IPS DF 6.9 (cell line): ENCODE results near the gene MRPS34.

Source experiments
- DNase-seq: peaks from one replicate; pipeline ENCODE4 v3.0.0-alpha.2; 2013; ENCODE audit warnings: low read depth, low spot score
- H3K27ac ChIP-seq: one replicate; pipeline ENCODE4 v1.5.1; 2013; ENCODE audit warnings: low read length, control low read depth
- H3K27me3 ChIP-seq: 2 replicates; pipeline ENCODE4 v1.6.1; 2013; ENCODE audit warnings: mild to moderate bottlenecking, low read length; ENCODE audit not compliant: control insufficient read depth, insufficient read depth
- H3K36me3 ChIP-seq: 2 replicates; pipeline ENCODE4 v1.6.1; 2013; ENCODE audit warnings: low read length; ENCODE audit not compliant: control insufficient read depth, insufficient read depth
- H3K4me1 ChIP-seq: 2 replicates; pipeline ENCODE4 v1.6.1; 2013; ENCODE audit warnings: low read length; ENCODE audit not compliant: control insufficient read depth, insufficient read depth
- H3K4me3 ChIP-seq: 2 replicates; pipeline ENCODE4 v1.5.1; 2013; ENCODE audit warnings: mild to moderate bottlenecking, low read length
- H3K9me3 ChIP-seq: 2 replicates; pipeline ENCODE4 v1.6.1; 2013; ENCODE audit warnings: low read length, inconsistent platforms; ENCODE audit not compliant: control insufficient read depth, insufficient read depth
- WGBS: extraction: QIAGEN DNeasy Blood & Tissue Kit; methylation state at CpG from one replicate; pipeline ENCODE4 v1.1.7; 2013; ENCODE audit warnings: mixed read lengths, missing lambda C conversion rate; ENCODE audit not compliant: insufficient read length, insufficient coverage; 5-methylcytosine and 5-hydroxymethylcytosine counted together

Gene MRPS34

GRCh38 chr16:1775006-1775845 lies 2.3 kb upstream of the MRPS34 start:
- no peak overlapping the region for H3K27ac ChIP-seq
- no peak for DNase-seq
- peaks cover 2% of the 10 kb centered on the region; the same call in 1 of the 2 replicates for H3K4me1 ChIP-seq
- WGBS, result no CpG with 5 or more reads among the region's 30 CpGs
- peaks cover 27% of the 10 kb centered on the region for H3K36me3 ChIP-seq
- H3K27me3 ChIP-seq, result no peaks in the 10 kb centered on the region
- no peak overlapping the region for H3K4me3 ChIP-seq
- no peaks in the 10 kb centered on the region for H3K9me3 ChIP-seq

- peaks cover 2% of the 10 kb centered on the region for H3K4me1 ChIP-seq
- no peak overlapping the region for H3K27ac ChIP-seq
- WGBS, result no CpG with 5 or more reads among the region's 7 CpGs
- no peak for DNase-seq
- peaks cover 22% of the 10 kb centered on the region for H3K36me3 ChIP-seq
- no peaks in the 10 kb centered on the region for H3K9me3 ChIP-seq
- H3K27me3 ChIP-seq, result no peaks in the 10 kb centered on the region
- no peak overlapping the region for H3K4me3 ChIP-seq
Measured at GRCh38 chr16:1774448-1774780, 1.5 kb upstream of the MRPS34 start.

- Histone ChIP-seq H3K27me3 (no peaks in the 10 kb centered on the region), H3K9me3 (no peaks in the 10 kb centered on the region), H3K4me3 (peak overlapping the region; percentile 71), H3K36me3 (peaks cover 26% of the 10 kb centered on the region), H3K27ac (no peak overlapping the region), H3K4me1 (peaks cover 2% of the 10 kb centered on the region)
- WGBS, result no CpG with 5 or more reads among the region's 45 CpGs
- no peak for DNase-seq
Measured at GRCh38 chr16:1773703-1774447, 941 bp upstream of the MRPS34 start.

GRCh38 chr16:1772362-1772907 lies 499 bp downstream of the MRPS34 start, which contains the start of gene EME2:
Gene EME2, plus strand, starts transcription at chr16:1772810. Its CDS starts 418 bp downstream, at chr16:1773228.
- H3K9me3 ChIP-seq, result no peaks in the 10 kb centered on the region
- H3K27me3 ChIP-seq, result no peaks in the 10 kb centered on the region
- no peak for DNase-seq
- peak within 1 kb of the TSS; percentile 71 for H3K4me3 ChIP-seq
- peaks cover 2% of the 10 kb centered on the region for H3K4me1 ChIP-seq
- no CpG with 5 or more reads among the region's 53 CpGs for WGBS
- H3K27ac ChIP-seq, result no peak within 1 kb of the TSS
- peaks cover 29% of the 10 kb centered on the region for H3K36me3 ChIP-seq

- no peaks in the 10 kb centered on the region for H3K9me3 ChIP-seq
- no peak for DNase-seq
- H3K4me3 ChIP-seq, result peak overlapping the region; percentile 71
- H3K36me3 ChIP-seq, result peaks cover 26% of the 10 kb centered on the region
- H3K27me3 ChIP-seq, result no peaks in the 10 kb centered on the region
- WGBS, result no CpG with 5 or more reads among the region's 22 CpGs
- peaks cover 2% of the 10 kb centered on the region for H3K4me1 ChIP-seq
- no peak overlapping the region for H3K27ac ChIP-seq
Measured at GRCh38 chr16:1771864-1772361, 1.0 kb downstream of the MRPS34 start.

GRCh38 chr16:1771188-1771863 lies 1.6 kb downstream of the MRPS34 start, which contains the start of gene NME3:
Gene NME3, minus strand, starts transcription at chr16:1771543. Its CDS starts 9 bp downstream, at chr16:1771534.
- Histone ChIP-seq H3K4me1 (peaks cover 2% of the 10 kb centered on the region), H3K36me3 (peaks cover 27% of the 10 kb centered on the region), H3K27me3 (no peaks in the 10 kb centered on the region), H3K9me3 (no peaks in the 10 kb centered on the region), H3K27ac (no peak within 1 kb of the TSS), H3K4me3 (peak within 1 kb of the TSS; percentile 71)
- no peak for DNase-seq
- no CpG with 5 or more reads among the region's 79 CpGs for WGBS

- H3K9me3 ChIP-seq, result no peaks in the 10 kb centered on the region
- H3K4me3 ChIP-seq, result peak overlapping the region; percentile 71
- DNase-seq, result no peak
- H3K27ac ChIP-seq, result no peak overlapping the region
- no peaks in the 10 kb centered on the region for H3K27me3 ChIP-seq
- peaks cover 27% of the 10 kb centered on the region for H3K36me3 ChIP-seq
- WGBS, result no CpG with 5 or more reads among the region's 81 CpGs
- peaks cover 2% of the 10 kb centered on the region for H3K4me1 ChIP-seq
Measured at GRCh38 chr16:1770328-1771187, 2.4 kb downstream of the MRPS34 start.

- Histone ChIP-seq H3K9me3 (no peaks in the 10 kb centered on the region), H3K27me3 (no peaks in the 10 kb centered on the region), H3K27ac (no peak overlapping the region), H3K4me3 (no peak overlapping the region), H3K4me1 (peaks cover 2% of the 10 kb centered on the region), H3K36me3 (peaks cover 24% of the 10 kb centered on the region)
- DNase-seq, result no peak
- no CpG with 5 or more reads among the region's 27 CpGs for WGBS
Measured at GRCh38 chr16:1769402-1770300, 3.3 kb downstream of the MRPS34 start.
